ENCODE results near the gene DDX4.
"Not testable (repeated sequence)": the region's sequence is repeated elsewhere in the genome, so short reads cannot be mapped to it uniquely, and the experiment has no call there.

DDX4 gene
- 0 reads per million in 2 donors for total RNA-seq

GRCh38 chr5:55737793-55738192, at the start of gene DDX4:
DDX4 (plus strand) TSS chr5:55738061; CDS start chr5:55738964, 903 bp downstream.
- no peak for DNase-seq

- DNase-seq, result no peak
Observed at GRCh38 chr5:55691265-55692105, 46.4 kb upstream of the DDX4 start.

- no peak for DNase-seq
Observed at GRCh38 chr5:55692106-55692417, 45.8 kb upstream of the DDX4 start.

GRCh38 chr5:55692509-55692908, 45.4 kb upstream of the DDX4 start:
- DNase-seq, result no peak

- DNase-seq, result no peak
Observed at GRCh38 chr5:55694152-55694830, 43.6 kb upstream of the DDX4 start.

- DNase-seq, result not testable (repeated sequence)
Observed at GRCh38 chr5:55696704-55697103, 41.2 kb upstream of the DDX4 start.

GRCh38 chr5:55699041-55699688, 38.7 kb upstream of the DDX4 start:
- no peak for DNase-seq

GRCh38 chr5:55700745-55701144, 37.1 kb upstream of the DDX4 start:
- no peak for DNase-seq

- no peak for DNase-seq
Observed at GRCh38 chr5:55701462-55702103, 36.3 kb upstream of the DDX4 start.

GRCh38 chr5:55702598-55703345, 35.1 kb upstream of the DDX4 start:
- DNase-seq, result no peak

- DNase-seq, result no peak
Observed at GRCh38 chr5:55706230-55706629, 31.6 kb upstream of the DDX4 start.

- DNase-seq, result no peak
Observed at GRCh38 chr5:55708732-55709131, 29.1 kb upstream of the DDX4 start.

GRCh38 chr5:55711507-55712022, 26.3 kb upstream of the DDX4 start:
- no peak for DNase-seq

GRCh38 chr5:55712023-55712859, 25.6 kb upstream of the DDX4 start, which contains the start of gene SLC38A9:
SLC38A9 (minus strand) TSS chr5:55712324; CDS start chr5:55697958, 14,366 bp downstream.
- DNase-seq, result peak; percentile 91

GRCh38 chr5:55713871-55714270, 24.0 kb upstream of the DDX4 start:
- DNase-seq, result no peak

GRCh38 chr5:55714339-55714738, 23.5 kb upstream of the DDX4 start:
- DNase-seq, result no peak

- no peak for DNase-seq
Observed at GRCh38 chr5:55714749-55715148, 23.1 kb upstream of the DDX4 start.

- no peak for DNase-seq
Observed at GRCh38 chr5:55715519-55716078, 22.3 kb upstream of the DDX4 start.

GRCh38 chr5:55719026-55719425, 18.8 kb upstream of the DDX4 start:
- DNase-seq, result not testable (repeated sequence)

GRCh38 chr5:55720188-55720703, 17.6 kb upstream of the DDX4 start:
- no peak for DNase-seq

GRCh38 chr5:55724281-55724680, 13.6 kb upstream of the DDX4 start:
- no peak for DNase-seq

All from T-helper 9 cell (primary cell).